Spleen (tissue), 11 donors: ENCODE results near the gene TEX2. TPM values are rescaled to one million over a fixed set of nuclear protein-coding genes. Genes with fewer than 3 reads are reported as not detected.

Source experiments
- DNase-seq: peaks from one replicate; pipeline ENCODE4 v3.0.0-alpha.2; 2020
- H3K27ac ChIP-seq, 8 donors: fragments of 200-600 bp; sonication (generic) in 7 of 8; 1 replicate in 4 of 8; 2 replicates in 4 of 8; pipeline versions ENCODE4 v1.5.0 to v1.8.0; 2016 to 2021; ENCODE audit warnings: inconsistent platforms in 4 of 8, mild to moderate bottlenecking in 4 of 8, moderate library complexity in 1 of 8
- H3K27me3 ChIP-seq, 7 donors: fragments of 200-600 bp; sonication (generic) in 6 of 7; replicated peaks in 1 of 7; 1 replicate in 4 of 7; 2 replicates in 3 of 7; pipeline versions ENCODE4 v1.5.0 to v1.8.0; 2016 to 2021; ENCODE audit warnings: inconsistent platforms in 3 of 7, mild to moderate bottlenecking in 1 of 7
- H3K36me3 ChIP-seq, 6 donors: fragments of 200-600 bp; sonication (generic) in 5 of 6; 1 replicate in 4 of 6; 2 replicates in 2 of 6; pipeline versions ENCODE4 v1.5.0 to v1.8.0; 2016 to 2021; ENCODE audit warnings: inconsistent platforms in 2 of 6
- H3K4me1 ChIP-seq, 6 donors: fragments of 200-600 bp; sonication (generic) in 5 of 6; 1 replicate in 3 of 6; 2 replicates in 3 of 6; pipeline versions ENCODE4 v1.5.0 to v1.8.0; 2016 to 2021; ENCODE audit warnings: inconsistent platforms in 3 of 6
- H3K4me3 ChIP-seq, 8 donors: fragments of 200-600 bp; sonication (generic) in 7 of 8; 1 replicate in 4 of 8; 2 replicates in 4 of 8; pipeline versions ENCODE4 v1.5.0 to v1.8.0; 2016 to 2021; ENCODE audit warnings: inconsistent platforms in 4 of 8, mild to moderate bottlenecking in 4 of 8, moderate library complexity in 2 of 8
- H3K9me3 ChIP-seq, 8 donors: fragments of 200-600 bp; sonication (generic) in 7 of 8; 1 replicate in 4 of 8; 2 replicates in 4 of 8; pipeline versions ENCODE4 v1.5.0 to v1.8.0; 2016 to 2021; ENCODE audit warnings: inconsistent platforms in 4 of 8
- CTCF ChIP-seq, 11 experiments: fragments of 200-600 bp in 7 of 11; fragments of 450-650 bp in 4 of 11; sonication (generic) in 4 of 11; IDR thresholded peaks in 8 of 11; conservative IDR thresholded peaks in 3 of 11; 1 replicate in 7 of 11; 2 replicates in 4 of 11; pipeline versions ENCODE4 v1.4.0 to v1.8.0; 2016 to 2021; ENCODE audit warnings: antibody characterized with exemption in 11 of 11, inconsistent platforms in 4 of 11, mild to moderate bottlenecking in 1 of 11
- POLR2A ChIP-seq, 3 donors: fragments of 450-650 bp; IDR thresholded peaks; one replicate each; pipeline ENCODE4 v1.5.1; 2017; ENCODE audit warnings: antibody characterized with exemption in 3 of 3, mild to moderate bottlenecking in 1 of 3
- POLR2AphosphoS5 ChIP-seq, 3 donors: sonication (generic); formaldehyde crosslinking; IDR thresholded peaks; one replicate each; pipeline ENCODE4 v1.5.1; 2017; ENCODE audit warnings: antibody characterized with exemption in 3 of 3
- WGBS, 5 donors: extraction: QIAGEN DNeasy Blood & Tissue Kit in 3 of 5; methylation state at CpG; one replicate each; pipeline versions ENCODE4 v1.1.5 to v1.1.7; 2013 to 2018; 5-methylcytosine and 5-hydroxymethylcytosine counted together
- intact Hi-C: fragments of 100-400 bp; cut with DNase I; formaldehyde crosslinking; loops from one replicate; pipeline ENCODE4 v1.15.0; 2023; ENCODE audit warnings: low total_unique reads
- polyA plus RNA-seq, 3 donors: library from polyadenylated mRNA; stranded (reverse); fragments of 200-250 nt; gene quantifications; one replicate each; pipeline ENCODE4 v1.2.1, GENCODE V29; 2013
- total RNA-seq, 7 donors: library from RNA; depleted of rRNA in 3 of 7; stranded (reverse); fragments of >200 nt in 3 of 7; fragmentation: NEBNext Ultra II Directional in 4 of 7; extraction: Animal tissue kit (Norgen Biotek cat#: 25700) in 4 of 7; gene quantifications; one replicate each; pipeline versions ENCODE4 v1.1.0 to v1.2.1, GENCODE V29; 2016 to 2021
- donor health status: healthy with polysubstance abuse.
- donor health status: DM: no; HTN: no; CAD: no; lungs with moderate emphysema.
- donor health status: DM: no; HTN: no; CAD: no.
- donor health status: Bipolar disorder and iron deficiency.
- donor health status: healthy.
- donor health status: DM: no; HTN: no; CAD: no.
- donor health status: DM: yes; HTN: yes; CAD: no.

Gene TEX2
- total and polyA plus RNA-seq, 10 donors, result 3.0 to 44.5 (median 26.7) TPM

GRCh38 chr17:64193561-64193960 lies 69.5 kb downstream of the TEX2 start:
- Histone ChIP-seq H3K36me3 (peaks cover 0 to 57% (median 4%) of the 10 kb centered on the region in 6 donors), H3K4me3 (no peak overlapping the region), H3K27me3 (no peaks in the 10 kb centered on the region), H3K4me1 (peaks cover 0 to 7% (median 2%) of the 10 kb centered on the region in 6 donors), H3K27ac (no peak overlapping the region), H3K9me3 (peaks cover 0 to 16% (median 8%) of the 10 kb centered on the region in 8 donors)
- intact Hi-C loops, result no loop called here
- 87 to 95% (median 92%) methylated on average over 9 of the region's 9 CpGs for WGBS, 5 donors
- TF ChIP-seq POLR2A (IDR thresholded peaks at IDR 0.05) (no peak), CTCF (IDR thresholded peaks at IDR 0.05 in 8 of 11, conservative IDR thresholded peaks at IDR 0.05 in 3 of 11) (no peak), POLR2AphosphoS5 (IDR thresholded peaks at IDR 0.05) (no peak)
- no peak for DNase-seq

- Histone ChIP-seq H3K4me3 (no peak overlapping the region), H3K36me3 (peaks cover 0 to 66% (median 7%) of the 10 kb centered on the region in 6 donors), H3K27me3 (no peaks in the 10 kb centered on the region), H3K9me3 (peaks cover 0 to 8% (median 6%) of the 10 kb centered on the region in 8 donors), H3K4me1 (peaks cover 0 to 7% (median 2%) of the 10 kb centered on the region in 6 donors), H3K27ac (peak overlapping the region in 1 of 8 donors; percentile 14)
- 58 to 75% (median 64%) methylated on average over 3 of the region's 3 CpGs for WGBS, 5 donors
- intact Hi-C loops, result no loop called here
- no peak for TF ChIP-seq POLR2AphosphoS5 (IDR thresholded peaks at IDR 0.05)
- TF ChIP-seq CTCF (IDR thresholded peaks at IDR 0.05 in 8 of 11, conservative IDR thresholded peaks at IDR 0.05 in 3 of 11), result no peak
- TF ChIP-seq POLR2A (IDR thresholded peaks at IDR 0.05), result no peak
- DNase-seq, result no peak
Measured at GRCh38 chr17:64192589-64192988, 70.5 kb downstream of the TEX2 start.

- Histone ChIP-seq H3K27ac (peak overlapping the region in 6 of 8 donors; percentile 12 to 64 (median 40)), H3K9me3 (no peaks in the 10 kb centered on the region), H3K4me1 (peaks cover 0 to 17% (median 5%) of the 10 kb centered on the region in 6 donors), H3K36me3 (peaks cover 0 to 85% (median 8%) of the 10 kb centered on the region in 6 donors), H3K27me3 (no peaks in the 10 kb centered on the region), H3K4me3 (no peak overlapping the region)
- no peak for TF ChIP-seq POLR2A (IDR thresholded peaks at IDR 0.05)
- TF ChIP-seq POLR2AphosphoS5 (IDR thresholded peaks at IDR 0.05), result peak in 2 of 3 donors; percentile 52 to 76
- no peak for TF ChIP-seq CTCF (IDR thresholded peaks at IDR 0.05 in 8 of 11, conservative IDR thresholded peaks at IDR 0.05 in 3 of 11)
- intact Hi-C loops, result no loop called here
- no peak for DNase-seq
- WGBS, 5 donors, result 59 to 77% (median 72%) methylated on average over 6 of the region's 6 CpGs
Measured at GRCh38 chr17:64190472-64190871, 72.6 kb downstream of the TEX2 start.

- intact Hi-C loops, result no loop called here
- Histone ChIP-seq H3K4me1 (peaks cover 0 to 25% (median 8%) of the 10 kb centered on the region in 6 donors), H3K4me3 (no peak overlapping the region), H3K27me3 (no peaks in the 10 kb centered on the region), H3K9me3 (no peaks in the 10 kb centered on the region), H3K27ac (no peak overlapping the region), H3K36me3 (peaks cover 0 to 65% (median 8%) of the 10 kb centered on the region in 6 donors)
- WGBS, 5 donors, result 95 to 98% (median 96%) methylated on average over 13 to 15 of the region's 15 CpGs
- TF ChIP-seq POLR2A (IDR thresholded peaks at IDR 0.05) (no peak), CTCF (IDR thresholded peaks at IDR 0.05 in 8 of 11, conservative IDR thresholded peaks at IDR 0.05 in 3 of 11) (no peak), POLR2AphosphoS5 (IDR thresholded peaks at IDR 0.05) (no peak)
- DNase-seq, result no peak
Measured at GRCh38 chr17:64188088-64188487, 75.0 kb downstream of the TEX2 start.
